PFSK-1 (cell line): ENCODE measurements around the gene ATF6B.

ENCODE experiments used
- FOXP2 ChIP-seq: optimal IDR thresholded peaks from 2 replicates; pipeline ENCODE3; 2011; ENCODE audit warnings: borderline replicate concordance, control low read depth, inconsistent platforms; ENCODE audit not compliant: insufficient read depth; ENCODE audit errors: extremely low read length, extremely low read depth
- POLR2AphosphoS5 ChIP-seq: IDR thresholded peaks from 2 replicates; pipeline ENCODE4 v1.6.1; 2012; ENCODE audit warnings: low read depth, mild to moderate bottlenecking, control low read depth, low read length, moderate library complexity
- SIN3A ChIP-seq: IDR thresholded peaks from 2 replicates; pipeline ENCODE4 v1.6.1; 2012; ENCODE audit warnings: mild to moderate bottlenecking, low read length, moderate library complexity, borderline replicate concordance; ENCODE audit not compliant: insufficient read depth
- TAF1 ChIP-seq: IDR thresholded peaks from 2 replicates; pipeline ENCODE4 v1.6.1; 2012; ENCODE audit warnings: low read length, control low read depth, borderline replicate concordance; ENCODE audit not compliant: insufficient read depth
- TF ChIP-seq, protein P1 (sequence below), 2 experiments: IDR thresholded peaks; 2 replicates each; pipeline versions ENCODE4 v1.6.1 to v1.8.0; 2011 to 2012; ENCODE audit warnings: low read depth in 2 of 2, low read length in 2 of 2, control low read depth in 1 of 2, inconsistent platforms in 1 of 2, mild to moderate bottlenecking in 1 of 2, moderate library complexity in 1 of 2; ENCODE audit not compliant: insufficient read depth in 1 of 2

Gene ATF6B

DNA sequence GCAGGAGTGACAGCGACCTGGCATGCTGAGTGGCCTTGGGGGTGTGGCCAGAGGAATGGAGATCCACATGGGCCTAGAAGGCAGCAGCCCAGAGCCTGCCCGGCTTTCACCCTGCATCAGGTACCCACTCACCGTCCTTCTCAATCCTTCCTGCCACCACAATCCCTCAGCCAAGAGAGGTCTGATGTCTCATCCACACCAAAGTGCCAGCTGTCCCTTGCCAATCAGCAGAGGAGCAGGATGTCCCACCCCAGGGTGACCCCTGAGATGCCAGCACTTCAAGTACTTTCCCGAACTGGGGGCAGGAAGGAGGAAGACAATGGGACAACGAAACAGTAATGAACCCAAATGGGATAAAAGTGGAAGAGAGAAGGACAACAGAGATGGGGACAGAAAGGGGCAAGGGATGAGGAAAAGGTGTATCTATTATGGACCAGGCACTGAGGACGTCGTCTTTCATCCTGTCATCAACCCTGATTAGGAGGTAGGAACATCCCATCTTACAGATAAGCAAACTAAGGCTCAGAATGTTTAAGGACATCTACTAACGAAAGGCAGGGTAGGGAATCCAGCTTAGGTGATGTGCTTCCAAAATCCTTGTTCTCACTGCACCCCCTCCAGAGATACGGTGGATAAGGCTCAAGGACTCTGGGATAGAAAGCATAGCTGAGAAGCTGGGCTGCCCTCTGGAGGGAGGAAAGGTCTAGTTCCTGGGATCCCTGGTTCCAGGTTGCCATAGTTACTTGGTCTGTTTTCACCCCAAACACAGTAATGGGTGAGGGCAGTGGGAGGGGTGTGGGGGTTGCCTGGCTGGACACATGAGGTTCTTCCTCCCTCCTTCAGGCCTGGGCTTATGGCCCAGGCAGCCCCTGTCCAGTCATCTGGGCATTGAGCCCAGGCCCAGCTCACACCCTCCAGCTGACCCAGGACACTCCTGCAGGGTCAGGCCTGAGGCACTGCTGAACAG lies 14.4 kb downstream of the ATF6B start:
- no peak for TF ChIP-seq TAF1

DNA sequence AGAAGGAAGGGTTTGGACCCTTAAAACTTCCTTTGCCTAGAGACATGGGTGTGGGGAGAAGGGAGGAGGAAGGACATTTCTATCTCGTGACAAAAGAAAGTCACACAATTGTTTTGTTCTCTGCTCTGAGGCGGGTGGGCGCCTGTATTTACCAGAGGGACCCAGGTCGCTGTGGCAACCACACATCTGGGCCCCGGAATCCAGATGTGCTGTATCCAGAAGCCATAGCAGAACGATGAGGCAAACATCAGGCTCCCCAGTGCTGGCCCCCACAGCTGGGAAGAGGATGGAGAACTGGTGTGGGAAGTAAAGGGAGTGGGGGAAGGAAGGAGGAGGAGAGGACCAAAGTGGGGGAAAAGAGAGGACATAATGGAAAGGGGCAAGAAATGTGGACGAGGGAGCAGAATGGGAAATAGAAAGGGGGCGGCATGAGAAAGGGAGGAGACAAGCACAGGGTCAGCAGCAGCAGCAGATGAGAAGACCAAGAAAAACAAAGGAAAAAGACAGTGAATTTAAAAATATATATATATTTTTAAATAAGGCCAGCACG lies 15.5 kb downstream of the ATF6B start:
- TF ChIP-seq POLR2AphosphoS5, result no peak
- TF ChIP-seq, protein P1, sequence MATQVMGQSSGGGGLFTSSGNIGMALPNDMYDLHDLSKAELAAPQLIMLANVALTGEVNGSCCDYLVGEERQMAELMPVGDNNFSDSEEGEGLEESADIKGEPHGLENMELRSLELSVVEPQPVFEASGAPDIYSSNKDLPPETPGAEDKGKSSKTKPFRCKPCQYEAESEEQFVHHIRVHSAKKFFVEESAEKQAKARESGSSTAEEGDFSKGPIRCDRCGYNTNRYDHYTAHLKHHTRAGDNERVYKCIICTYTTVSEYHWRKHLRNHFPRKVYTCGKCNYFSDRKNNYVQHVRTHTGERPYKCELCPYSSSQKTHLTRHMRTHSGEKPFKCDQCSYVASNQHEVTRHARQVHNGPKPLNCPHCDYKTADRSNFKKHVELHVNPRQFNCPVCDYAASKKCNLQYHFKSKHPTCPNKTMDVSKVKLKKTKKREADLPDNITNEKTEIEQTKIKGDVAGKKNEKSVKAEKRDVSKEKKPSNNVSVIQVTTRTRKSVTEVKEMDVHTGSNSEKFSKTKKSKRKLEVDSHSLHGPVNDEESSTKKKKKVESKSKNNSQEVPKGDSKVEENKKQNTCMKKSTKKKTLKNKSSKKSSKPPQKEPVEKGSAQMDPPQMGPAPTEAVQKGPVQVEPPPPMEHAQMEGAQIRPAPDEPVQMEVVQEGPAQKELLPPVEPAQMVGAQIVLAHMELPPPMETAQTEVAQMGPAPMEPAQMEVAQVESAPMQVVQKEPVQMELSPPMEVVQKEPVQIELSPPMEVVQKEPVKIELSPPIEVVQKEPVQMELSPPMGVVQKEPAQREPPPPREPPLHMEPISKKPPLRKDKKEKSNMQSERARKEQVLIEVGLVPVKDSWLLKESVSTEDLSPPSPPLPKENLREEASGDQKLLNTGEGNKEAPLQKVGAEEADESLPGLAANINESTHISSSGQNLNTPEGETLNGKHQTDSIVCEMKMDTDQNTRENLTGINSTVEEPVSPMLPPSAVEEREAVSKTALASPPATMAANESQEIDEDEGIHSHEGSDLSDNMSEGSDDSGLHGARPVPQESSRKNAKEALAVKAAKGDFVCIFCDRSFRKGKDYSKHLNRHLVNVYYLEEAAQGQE (IDR thresholded peaks at IDR 0.05; ENCODE audit: insufficient read depth in 1 of 2, low read depth in 2 of 2, low read length in 2 of 2), result no peak
- TF ChIP-seq FOXP2, result no peak
- no peak for TF ChIP-seq TAF1
- no peak for TF ChIP-seq SIN3A

DNA sequence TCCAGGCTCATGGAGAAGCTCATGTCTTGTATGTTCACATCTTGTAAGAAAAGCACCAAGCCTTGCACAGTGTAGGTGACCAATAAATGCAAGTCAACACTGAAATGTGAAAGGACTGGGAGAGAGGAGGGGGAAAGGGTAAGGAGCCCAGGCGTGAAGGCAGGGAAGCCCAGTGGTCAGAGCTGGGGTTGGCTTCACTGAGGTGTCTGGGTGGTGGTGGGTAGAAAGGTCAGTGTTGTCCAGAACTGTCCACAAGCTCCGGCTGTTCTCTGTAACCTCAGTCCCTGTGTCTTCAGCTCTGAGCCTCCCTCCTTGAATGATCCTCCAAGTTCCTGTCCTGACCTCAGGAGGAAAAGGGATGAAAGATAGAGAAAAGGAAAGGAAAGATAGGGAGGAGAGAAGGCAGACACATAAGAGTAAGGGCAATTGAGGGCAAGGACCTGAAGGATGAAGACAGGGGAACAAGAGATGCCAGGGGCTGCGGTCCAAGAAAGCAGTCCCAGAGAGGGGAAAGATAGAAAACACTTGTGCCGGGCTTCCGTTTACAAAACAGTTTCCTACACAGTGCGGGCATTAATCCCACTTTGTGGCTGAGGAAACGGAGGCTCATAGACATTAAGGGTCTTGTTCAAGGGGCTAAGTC lies 16.5 kb downstream of the ATF6B start:
- TF ChIP-seq, protein P1 (IDR thresholded peaks at IDR 0.05; ENCODE audit: insufficient read depth in 1 of 2, low read depth in 2 of 2, low read length in 2 of 2), result no peak
- no peak for TF ChIP-seq POLR2AphosphoS5
- no peak for TF ChIP-seq SIN3A
- no peak for TF ChIP-seq FOXP2

DNA sequence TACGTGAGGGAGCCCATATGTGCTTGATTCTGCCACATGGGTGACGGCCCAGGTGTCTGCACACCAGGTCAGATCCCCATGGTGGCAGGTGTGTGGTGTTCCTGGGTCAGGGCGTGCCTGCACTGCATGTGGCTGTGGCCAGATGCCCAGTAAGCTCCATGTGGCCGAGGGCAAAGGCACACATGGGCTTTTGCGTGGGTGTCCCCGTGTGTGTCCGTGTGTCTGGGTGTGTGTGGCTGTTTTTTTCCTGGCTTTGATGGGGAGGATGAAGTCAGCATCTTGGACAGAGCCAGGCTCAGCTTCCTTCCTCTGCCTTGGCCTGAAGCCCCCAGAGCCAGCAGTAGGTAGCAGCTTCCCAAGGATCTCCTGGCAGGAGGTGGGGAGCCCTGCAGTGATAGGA lies 17.4 kb downstream of the ATF6B start:
- TF ChIP-seq, protein P1 (IDR thresholded peaks at IDR 0.05; ENCODE audit: insufficient read depth in 1 of 2, low read depth in 2 of 2, low read length in 2 of 2), result 0 out of 4 replicates have a peak, but pooled peaks of 1 of the 2 experiments have one; percentile 6
- TF ChIP-seq TAF1 (no peak), FOXP2 (no peak), POLR2AphosphoS5 (no peak)

DNA sequence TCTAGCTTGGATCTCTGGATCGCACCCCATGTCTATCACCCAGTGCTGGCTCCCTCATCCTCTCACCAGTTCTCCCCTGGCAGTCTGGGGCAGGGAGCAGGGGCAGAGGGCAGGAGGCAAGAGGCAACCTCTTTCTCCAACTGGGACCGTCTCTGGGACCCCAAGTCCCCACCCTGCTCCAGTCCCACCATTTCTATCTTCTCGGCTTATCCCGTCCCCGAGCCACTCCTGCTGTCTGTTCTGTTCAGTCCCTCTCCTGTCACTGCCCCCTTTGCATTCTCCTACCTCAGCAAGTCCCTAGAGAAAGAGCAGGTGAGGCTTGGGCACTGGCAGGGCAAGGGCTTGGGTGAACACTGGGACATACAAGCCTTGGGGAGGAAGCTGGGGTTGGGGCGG lies 18.3 kb downstream of the ATF6B start:
- TF ChIP-seq, protein P1 (IDR thresholded peaks at IDR 0.05; ENCODE audit: insufficient read depth in 1 of 2, low read depth in 2 of 2, low read length in 2 of 2), result no peak
- TF ChIP-seq SIN3A (no peak), FOXP2 (no peak), TAF1 (no peak), POLR2AphosphoS5 (no peak)
